22Rv1 (cell line): ENCODE results near the gene PRSS36.

Source experiments
- CTCF ChIP-seq: fragments of 450-650 bp; IDR thresholded peaks from 2 replicates; pipeline ENCODE4 v1.5.1; 2017; ENCODE audit warnings: mild to moderate bottlenecking
- ZFX ChIP-seq: fragments of 450-650 bp; IDR thresholded peaks from 2 replicates; pipeline ENCODE4 v1.6.1; 2017; ENCODE audit warnings: antibody characterized with exemption, borderline replicate concordance

GRCh38 chr16:31136287-31136662, 13.6 kb downstream of the PRSS36 start:
- TF ChIP-seq CTCF = no peak
- no peak for TF ChIP-seq ZFX
